IMR-90 (cell line): ENCODE results near the gene SIDT1.

Source experiments
- MXI1 ChIP-seq: IDR thresholded peaks from 2 replicates; pipeline ENCODE4 v1.6.1; 2012; ENCODE audit warnings: low read depth, mild to moderate bottlenecking, low read length, moderate library complexity, borderline replicate concordance
- POLR2A ChIP-seq: IDR thresholded peaks from 2 replicates; pipeline ENCODE4 v1.6.1; 2012; ENCODE audit warnings: mild to moderate bottlenecking, low read depth, low read length
- TF ChIP-seq, protein P1 (sequence below): conservative IDR thresholded peaks from 2 replicates; pipeline ENCODE4 v1.5.1; 2012; ENCODE audit warnings: mild to moderate bottlenecking, low read depth, low read length, improper control_type of control experiment

DNA sequence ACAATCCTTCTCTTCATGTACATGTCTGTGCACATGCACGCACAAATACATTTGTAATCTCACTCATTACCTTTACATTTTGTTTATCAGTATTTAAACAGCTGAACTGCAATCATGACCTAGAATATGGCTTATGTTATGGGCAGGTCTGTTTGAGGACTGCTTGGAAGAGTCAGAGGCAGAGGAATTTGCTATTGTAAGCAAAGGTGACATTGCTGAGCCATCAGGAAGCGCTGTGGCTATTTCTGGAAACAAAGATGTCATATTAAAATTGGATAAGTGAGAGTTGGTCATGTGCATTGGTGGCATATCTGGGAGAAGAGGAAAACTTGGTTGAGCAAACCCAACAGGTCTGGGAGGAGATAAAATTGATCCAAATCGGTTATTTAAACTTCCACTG is 122.5 kb downstream of the SIDT1 start:
- TF ChIP-seq, protein P1, sequence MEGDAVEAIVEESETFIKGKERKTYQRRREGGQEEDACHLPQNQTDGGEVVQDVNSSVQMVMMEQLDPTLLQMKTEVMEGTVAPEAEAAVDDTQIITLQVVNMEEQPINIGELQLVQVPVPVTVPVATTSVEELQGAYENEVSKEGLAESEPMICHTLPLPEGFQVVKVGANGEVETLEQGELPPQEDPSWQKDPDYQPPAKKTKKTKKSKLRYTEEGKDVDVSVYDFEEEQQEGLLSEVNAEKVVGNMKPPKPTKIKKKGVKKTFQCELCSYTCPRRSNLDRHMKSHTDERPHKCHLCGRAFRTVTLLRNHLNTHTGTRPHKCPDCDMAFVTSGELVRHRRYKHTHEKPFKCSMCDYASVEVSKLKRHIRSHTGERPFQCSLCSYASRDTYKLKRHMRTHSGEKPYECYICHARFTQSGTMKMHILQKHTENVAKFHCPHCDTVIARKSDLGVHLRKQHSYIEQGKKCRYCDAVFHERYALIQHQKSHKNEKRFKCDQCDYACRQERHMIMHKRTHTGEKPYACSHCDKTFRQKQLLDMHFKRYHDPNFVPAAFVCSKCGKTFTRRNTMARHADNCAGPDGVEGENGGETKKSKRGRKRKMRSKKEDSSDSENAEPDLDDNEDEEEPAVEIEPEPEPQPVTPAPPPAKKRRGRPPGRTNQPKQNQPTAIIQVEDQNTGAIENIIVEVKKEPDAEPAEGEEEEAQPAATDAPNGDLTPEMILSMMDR, result no peak
- TF ChIP-seq MXI1 (no peak), POLR2A (no peak)
